Tibial artery (tissue), 4 donors: ENCODE data around the gene SHMT2.

ENCODE experiments used
- DNase-seq, 2 donors: peaks; one replicate each; pipeline ENCODE4 v3.0.0-alpha.2; 2019
- H3K27ac ChIP-seq, 2 donors: fragments of 200-600 bp; sonication (generic) in 1 of 2; 1 replicate in 1 of 2; 2 replicates in 1 of 2; pipeline ENCODE4 v1.5.1; 2018 to 2019; ENCODE audit warnings: mild to moderate bottlenecking in 1 of 2
- H3K27me3 ChIP-seq, 2 donors: fragments of 200-600 bp; sonication (generic) in 1 of 2; one replicate each; pipeline versions ENCODE4 v1.5.1 to v1.6.0; 2016 to 2019
- H3K36me3 ChIP-seq, 3 donors: fragments of 200-600 bp; sonication (generic) in 2 of 3; one replicate each; pipeline ENCODE4 v1.5.1; 2016 to 2019; ENCODE audit warnings: mild to moderate bottlenecking in 2 of 3
- H3K4me1 ChIP-seq, 4 donors: fragments of 200-600 bp; sonication (generic) in 2 of 4; 1 replicate in 3 of 4; 2 replicates in 1 of 4; pipeline ENCODE4 v1.5.1; 2016 to 2019
- H3K4me3 ChIP-seq, 2 donors: fragments of 200-600 bp; sonication (generic) in 1 of 2; 1 replicate in 1 of 2; 2 replicates in 1 of 2; pipeline ENCODE4 v1.5.1; 2018 to 2019; ENCODE audit warnings: mild to moderate bottlenecking in 2 of 2
- H3K9me3 ChIP-seq, 3 donors: fragments of 200-600 bp; sonication (generic) in 1 of 3; one replicate each; pipeline ENCODE4 v1.5.1; 2016 to 2019
- intact Hi-C: fragments of 100-400 bp; cut with DNase I; formaldehyde crosslinking; loops from one replicate; pipeline ENCODE4 v1.15.0; 2023; ENCODE audit warnings: low total_unique reads
- TF ChIP-seq, protein P1 (sequence below), 2 experiments: fragments of 200-600 bp in 1 of 2; fragments of 450-650 bp in 1 of 2; IDR thresholded peaks; one replicate each; pipeline ENCODE4 v1.5.1; 2017 to 2019; ENCODE audit warnings: antibody characterized with exemption in 2 of 2, mild to moderate bottlenecking in 1 of 2, moderate library complexity in 1 of 2

The SHMT2 gene

GRCh38 chr12:57229634-57230380 is at the start of gene SHMT2:
Gene SHMT2 (plus strand): TSS chr12:57229711. CDS start chr12:57229779, 68 bp downstream.
- TF ChIP-seq, protein P1, sequence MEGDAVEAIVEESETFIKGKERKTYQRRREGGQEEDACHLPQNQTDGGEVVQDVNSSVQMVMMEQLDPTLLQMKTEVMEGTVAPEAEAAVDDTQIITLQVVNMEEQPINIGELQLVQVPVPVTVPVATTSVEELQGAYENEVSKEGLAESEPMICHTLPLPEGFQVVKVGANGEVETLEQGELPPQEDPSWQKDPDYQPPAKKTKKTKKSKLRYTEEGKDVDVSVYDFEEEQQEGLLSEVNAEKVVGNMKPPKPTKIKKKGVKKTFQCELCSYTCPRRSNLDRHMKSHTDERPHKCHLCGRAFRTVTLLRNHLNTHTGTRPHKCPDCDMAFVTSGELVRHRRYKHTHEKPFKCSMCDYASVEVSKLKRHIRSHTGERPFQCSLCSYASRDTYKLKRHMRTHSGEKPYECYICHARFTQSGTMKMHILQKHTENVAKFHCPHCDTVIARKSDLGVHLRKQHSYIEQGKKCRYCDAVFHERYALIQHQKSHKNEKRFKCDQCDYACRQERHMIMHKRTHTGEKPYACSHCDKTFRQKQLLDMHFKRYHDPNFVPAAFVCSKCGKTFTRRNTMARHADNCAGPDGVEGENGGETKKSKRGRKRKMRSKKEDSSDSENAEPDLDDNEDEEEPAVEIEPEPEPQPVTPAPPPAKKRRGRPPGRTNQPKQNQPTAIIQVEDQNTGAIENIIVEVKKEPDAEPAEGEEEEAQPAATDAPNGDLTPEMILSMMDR (IDR thresholded peaks at IDR 0.05) = no peak
- intact Hi-C loops = no loop called here

DNA sequence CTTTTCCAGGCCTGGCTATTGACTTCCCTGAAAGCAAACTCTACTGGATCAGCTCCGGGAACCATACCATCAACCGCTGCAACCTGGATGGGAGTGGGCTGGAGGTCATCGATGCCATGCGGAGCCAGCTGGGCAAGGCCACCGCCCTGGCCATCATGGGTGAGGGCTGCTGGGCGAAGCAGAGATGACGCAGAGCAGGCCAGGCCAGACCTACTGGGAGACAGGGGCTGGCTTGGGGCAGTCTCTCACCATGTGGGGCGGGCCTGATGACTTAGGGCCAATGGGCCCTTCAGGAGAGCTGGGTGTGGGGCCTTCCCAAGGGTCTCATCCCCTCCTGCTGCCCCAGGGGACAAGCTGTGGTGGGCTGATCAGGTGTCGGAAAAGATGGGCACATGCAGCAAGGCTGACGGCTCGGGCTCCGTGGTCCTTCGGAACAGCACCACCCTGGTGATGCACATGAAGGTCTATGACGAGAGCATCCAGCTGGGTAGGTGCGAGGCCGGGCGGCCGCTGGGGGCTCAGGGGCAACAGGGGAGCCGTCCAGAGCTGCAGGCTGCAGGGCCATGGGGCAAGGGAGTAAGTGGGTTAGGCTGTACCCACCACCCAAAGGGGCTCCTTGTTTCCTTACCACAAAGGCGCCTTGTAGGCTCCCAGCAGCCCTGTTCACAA is 49.1 kb upstream of the SHMT2 start:
- Histone ChIP-seq H3K36me3 (peaks cover 80 to 92% (median 91%) of the 10 kb centered on the region in 3 donors), H3K9me3 (no peaks in the 10 kb centered on the region), H3K4me3 (no peak overlapping the region), H3K27ac (no peak overlapping the region), H3K4me1 (peaks cover 0 to 6% (median 2%) of the 10 kb centered on the region in 4 donors), H3K27me3 (no peaks in the 10 kb centered on the region)
- TF ChIP-seq, protein P1 (IDR thresholded peaks at IDR 0.05) = no peak
- intact Hi-C loops = loop anchor here (5.0 kb wide), 1 partner anchor 108 kb away; no protein-coding TSS in a partner anchor
- DNase-seq = no peak

More at GRCh38 chr12:57229634-57230380, at the start of gene SHMT2:
- Histone ChIP-seq H3K4me3 (peak within 1 kb of the TSS; percentile 62), H3K9me3 (no peaks in the 10 kb centered on the region), H3K27ac (peak within 1 kb of the TSS; percentile 84 to 95), H3K4me1 (peaks cover 0 to 43% (median 33%) of the 10 kb centered on the region in 4 donors), H3K27me3 (peaks cover 0 to 25% of the 10 kb centered on the region in 2 donors), H3K36me3 (peaks cover 0 to 38% (median 35%) of the 10 kb centered on the region in 3 donors)
- DNase-seq = peak; percentile 92 to 96

DNA sequence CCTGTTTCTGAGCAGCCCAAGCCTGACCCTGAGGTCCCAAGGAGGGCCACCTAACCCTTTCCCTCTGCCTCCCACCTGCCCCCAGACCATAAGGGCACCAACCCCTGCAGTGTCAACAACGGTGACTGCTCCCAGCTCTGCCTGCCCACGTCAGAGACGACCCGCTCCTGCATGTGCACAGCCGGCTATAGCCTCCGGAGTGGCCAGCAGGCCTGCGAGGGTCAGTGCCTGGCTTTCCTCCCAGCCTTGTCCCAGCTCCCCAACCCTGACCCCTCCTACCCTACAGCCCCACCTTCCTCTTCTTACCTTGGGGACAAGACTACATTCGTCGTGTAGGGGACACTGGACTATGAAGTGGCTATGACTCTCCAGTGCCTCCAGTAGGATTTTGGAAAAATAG is 48.4 kb upstream of the SHMT2 start:
- Histone ChIP-seq H3K9me3 (no peaks in the 10 kb centered on the region), H3K27me3 (no peaks in the 10 kb centered on the region), H3K4me3 (no peak overlapping the region), H3K27ac (peak overlapping the region in 1 of 2 donors; percentile 26), H3K36me3 (peaks cover 85 to 92% (median 91%) of the 10 kb centered on the region in 3 donors), H3K4me1 (no peaks in the 10 kb centered on the region)
- DNase-seq = no peak
- TF ChIP-seq, protein P1 (IDR thresholded peaks at IDR 0.05) = no peak
- intact Hi-C loops = loop anchor here (5.0 kb wide), 1 partner anchor 109 kb away; no protein-coding TSS in a partner anchor

DNA sequence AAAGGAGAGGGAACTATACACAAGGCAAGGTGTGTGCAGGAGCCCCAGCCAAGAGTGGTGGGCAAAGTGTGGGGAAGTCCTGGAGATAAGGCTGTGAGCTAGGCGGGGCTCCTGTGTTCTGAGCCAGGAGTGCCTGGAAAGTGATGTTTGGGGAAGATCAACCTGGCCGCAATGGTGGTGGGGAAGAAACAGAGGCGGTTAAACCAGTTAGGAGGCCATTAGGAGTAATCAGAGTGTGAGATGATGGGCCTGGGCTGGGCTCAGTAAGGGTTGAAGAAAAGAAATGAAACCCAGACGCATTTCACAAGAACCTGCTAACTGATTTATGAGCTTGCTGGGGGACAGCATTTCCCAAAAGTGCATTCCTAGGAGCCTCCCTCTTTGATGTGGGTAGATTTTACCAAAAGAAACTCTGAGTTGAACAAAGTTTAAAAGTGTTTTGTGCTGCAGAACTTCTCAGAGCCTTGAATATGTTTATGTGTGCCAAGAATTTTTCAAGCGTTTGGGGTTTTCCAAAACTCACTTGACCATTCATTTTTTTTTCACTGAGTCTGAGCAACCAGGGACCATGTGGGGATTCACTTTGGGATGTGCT is 47.9 kb upstream of the SHMT2 start:
- Histone ChIP-seq H3K9me3 (no peaks in the 10 kb centered on the region), H3K27ac (no peak overlapping the region), H3K27me3 (no peaks in the 10 kb centered on the region), H3K4me3 (no peak overlapping the region), H3K36me3 (peaks cover 85 to 92% (median 91%) of the 10 kb centered on the region in 3 donors), H3K4me1 (no peaks in the 10 kb centered on the region)
- TF ChIP-seq, protein P1 (IDR thresholded peaks at IDR 0.05) = no peak
- intact Hi-C loops = loop anchor here (2.0 to 5.0 kb wide), 2 partner anchors 57 to 109 kb away; no protein-coding TSS in a partner anchor
- DNase-seq = no peak

DNA sequence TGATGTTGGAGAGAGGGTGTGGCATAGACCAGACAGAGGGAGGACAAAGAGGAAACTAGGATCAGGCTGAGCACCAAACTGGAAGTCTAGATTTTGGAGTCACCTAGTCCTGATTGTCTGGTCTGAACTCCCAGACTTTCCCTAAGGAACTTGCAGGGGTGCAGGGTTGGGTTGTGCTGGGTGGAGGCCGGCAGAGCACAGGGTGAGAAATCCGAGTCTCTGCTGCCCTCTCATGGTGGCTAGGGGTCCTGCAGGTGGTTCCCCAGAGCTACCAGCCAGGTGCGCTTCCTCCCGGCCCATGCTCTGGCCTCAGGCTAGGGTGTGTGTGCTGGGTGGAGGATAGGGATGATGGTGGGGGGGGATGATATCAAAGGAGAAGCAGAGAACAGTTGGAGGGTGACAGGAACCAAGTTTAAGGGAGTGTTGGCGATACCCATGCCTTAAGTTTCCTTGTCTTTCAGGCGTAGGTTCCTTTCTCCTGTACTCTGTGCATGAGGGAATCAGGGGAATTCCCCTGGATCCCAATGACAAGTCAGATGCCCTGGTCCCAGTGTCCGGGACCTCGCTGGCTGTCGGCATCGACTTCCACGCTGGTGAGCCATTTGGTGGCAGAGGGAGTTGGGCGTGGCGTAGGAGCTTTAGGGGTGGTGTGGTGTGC is 46.5 kb upstream of the SHMT2 start:
- H3K4me3 ChIP-seq = no peak overlapping the region
- TF ChIP-seq, protein P1 (IDR thresholded peaks at IDR 0.05) = peak; percentile 85 to 95
- H3K36me3 ChIP-seq = peaks cover 82 to 92% (median 91%) of the 10 kb centered on the region in 3 donors
- peak overlapping the region in 1 of 2 donors; percentile 19 for H3K27ac ChIP-seq
- no peaks in the 10 kb centered on the region for H3K4me1 ChIP-seq
- intact Hi-C loops = loop anchor here (2.0 to 5.0 kb wide), 2 partner anchors 58 to 111 kb away; no protein-coding TSS in a partner anchor
- peak; percentile 63 to 81 for DNase-seq
- no peaks in the 10 kb centered on the region for H3K27me3 ChIP-seq
- H3K9me3 ChIP-seq = no peaks in the 10 kb centered on the region
